VCaP (cell line): ENCODE measurements around the gene ARID1B.

Experiments used
- H3K27ac ChIP-seq: fragments of 450-650 bp; 2 replicates; pipeline ENCODE4 v1.5.1; 2017
- TF ChIP-seq, protein P1 (sequence below): fragments of 450-650 bp; conservative IDR thresholded peaks from 2 replicates; pipeline ENCODE4 v1.5.1; 2017; ENCODE audit warnings: mild to moderate bottlenecking, moderate library complexity

The ARID1B gene

GRCh38 chr6:156953479-156954146, 176.4 kb downstream of the ARID1B start:
- TF ChIP-seq, protein P1, sequence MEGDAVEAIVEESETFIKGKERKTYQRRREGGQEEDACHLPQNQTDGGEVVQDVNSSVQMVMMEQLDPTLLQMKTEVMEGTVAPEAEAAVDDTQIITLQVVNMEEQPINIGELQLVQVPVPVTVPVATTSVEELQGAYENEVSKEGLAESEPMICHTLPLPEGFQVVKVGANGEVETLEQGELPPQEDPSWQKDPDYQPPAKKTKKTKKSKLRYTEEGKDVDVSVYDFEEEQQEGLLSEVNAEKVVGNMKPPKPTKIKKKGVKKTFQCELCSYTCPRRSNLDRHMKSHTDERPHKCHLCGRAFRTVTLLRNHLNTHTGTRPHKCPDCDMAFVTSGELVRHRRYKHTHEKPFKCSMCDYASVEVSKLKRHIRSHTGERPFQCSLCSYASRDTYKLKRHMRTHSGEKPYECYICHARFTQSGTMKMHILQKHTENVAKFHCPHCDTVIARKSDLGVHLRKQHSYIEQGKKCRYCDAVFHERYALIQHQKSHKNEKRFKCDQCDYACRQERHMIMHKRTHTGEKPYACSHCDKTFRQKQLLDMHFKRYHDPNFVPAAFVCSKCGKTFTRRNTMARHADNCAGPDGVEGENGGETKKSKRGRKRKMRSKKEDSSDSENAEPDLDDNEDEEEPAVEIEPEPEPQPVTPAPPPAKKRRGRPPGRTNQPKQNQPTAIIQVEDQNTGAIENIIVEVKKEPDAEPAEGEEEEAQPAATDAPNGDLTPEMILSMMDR: peak; percentile 38

GRCh38 chr6:156954191-156954590, 177.0 kb downstream of the ARID1B start:
- H3K27ac ChIP-seq: peak overlapping the region; percentile 90
- TF ChIP-seq, protein P1: no peak

More at GRCh38 chr6:156953479-156954146, 176.4 kb downstream of the ARID1B start:
- peak overlapping the region; percentile 90 for H3K27ac ChIP-seq

- TF ChIP-seq, protein P1: no peak
- peak overlapping the region; percentile 90 for H3K27ac ChIP-seq
These were observed 177.6 kb downstream of the ARID1B start for GRCh38 chr6:156954816-156955215.

DNA sequence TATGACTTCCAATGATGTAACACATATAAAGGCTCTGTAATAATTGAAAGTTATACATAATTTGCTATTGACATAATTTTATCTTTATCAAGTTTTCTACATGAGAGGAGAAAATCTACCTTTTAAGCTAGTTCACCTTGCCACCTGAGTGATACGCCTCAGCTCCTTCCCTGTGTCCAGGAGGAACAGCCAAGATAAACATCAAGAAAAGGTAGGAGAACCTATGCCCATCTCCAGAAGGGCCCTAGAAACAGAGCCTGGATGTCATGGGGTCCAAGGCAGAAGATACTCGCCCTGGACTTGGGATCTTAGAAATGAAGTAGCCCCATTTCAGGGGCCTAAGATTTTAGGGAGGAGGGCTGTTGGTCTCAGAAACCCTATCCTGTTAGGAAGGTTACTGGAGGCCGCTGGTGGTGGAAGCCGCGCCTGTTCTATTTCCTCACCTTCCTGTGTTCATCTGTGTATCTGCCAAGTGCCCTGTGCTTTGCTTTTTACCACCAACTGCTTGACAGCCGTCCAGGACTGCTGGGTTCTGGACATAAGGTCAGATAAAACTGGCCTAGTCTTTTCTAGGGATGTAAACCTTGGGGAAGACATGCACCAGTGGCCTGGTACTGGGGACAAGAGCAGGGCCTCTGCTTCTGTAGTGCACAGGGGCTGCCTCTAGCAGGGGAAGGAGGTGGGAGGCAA, 178.5 kb downstream of the ARID1B start:
- peak overlapping the region; percentile 90 for H3K27ac ChIP-seq
- TF ChIP-seq, protein P1: no peak

- peak overlapping the region; percentile 90 for H3K27ac ChIP-seq
- TF ChIP-seq, protein P1: peak; percentile 20; the same call in 1 of the 2 replicates
These were observed 179.1 kb downstream of the ARID1B start for GRCh38 chr6:156956286-156956685.

DNA sequence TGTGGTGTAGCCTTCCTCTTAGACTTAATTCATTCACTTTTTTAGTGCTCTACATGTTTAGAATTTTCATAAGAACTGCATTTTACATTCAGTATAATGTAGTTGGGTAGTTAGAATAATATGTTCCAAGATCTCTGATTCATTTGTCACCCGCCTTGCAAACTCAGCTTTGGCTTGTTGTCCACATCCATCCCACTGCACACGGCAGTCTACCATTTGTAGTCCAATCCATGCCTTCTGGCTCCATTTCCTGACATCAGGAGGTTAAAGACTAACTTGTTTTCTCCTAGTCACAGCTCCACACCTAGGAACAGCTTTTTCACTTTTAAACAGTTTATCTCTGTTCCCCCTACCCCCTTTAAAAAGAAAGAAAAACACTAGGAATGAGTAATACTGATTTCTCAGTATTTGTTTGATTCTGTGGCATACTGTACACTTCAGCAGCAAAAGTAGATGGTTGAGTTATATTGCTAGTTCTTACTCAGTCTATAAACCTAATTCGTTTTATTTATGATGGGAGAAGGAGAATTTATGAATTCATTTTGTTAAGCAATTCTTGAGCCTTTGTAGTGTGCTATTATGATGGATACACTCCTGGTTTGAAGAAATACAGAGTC, 180.9 kb downstream of the ARID1B start:
- TF ChIP-seq, protein P1: no peak
- H3K27ac ChIP-seq: peak overlapping the region; percentile 90

DNA sequence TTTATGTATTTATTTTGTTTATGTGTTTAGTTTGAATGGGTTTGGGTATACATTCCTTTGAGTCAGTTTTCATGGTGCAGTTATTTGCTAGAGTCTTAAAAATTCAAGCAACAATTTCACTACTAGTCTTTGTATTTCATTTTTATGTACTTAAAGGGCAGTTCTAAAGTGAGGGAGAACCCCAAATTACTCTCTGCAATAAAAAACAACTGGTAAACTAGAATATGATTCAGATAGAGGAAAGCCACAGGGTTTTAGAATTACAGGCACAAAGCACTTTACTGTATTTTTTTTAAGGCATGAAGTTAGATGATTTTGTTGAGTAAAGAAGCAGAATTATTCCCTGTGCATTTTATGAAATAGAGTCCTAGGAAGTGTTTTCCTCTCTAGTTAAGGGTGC, 183.3 kb downstream of the ARID1B start:
- H3K27ac ChIP-seq: no peak overlapping the region
- TF ChIP-seq, protein P1: no peak
